Testis (tissue), 2 donors: ENCODE results near the gene CYREN.

ENCODE experiments used
- CTCF ChIP-seq, 3 experiments: fragments of 450-650 bp in 2 of 3; fragments of 200-600 bp in 1 of 3; sonication (generic) in 1 of 3; IDR thresholded peaks; one replicate each; pipeline ENCODE4 v1.5.1; 2016 to 2019; ENCODE audit warnings: antibody characterized with exemption in 3 of 3, mild to moderate bottlenecking in 2 of 3, moderate library complexity in 1 of 3
- POLR2A ChIP-seq: fragments of 450-650 bp; IDR thresholded peaks from one replicate; pipeline ENCODE4 v1.6.1; 2017; ENCODE audit warnings: antibody characterized with exemption, mild to moderate bottlenecking, moderate library complexity

GRCh38 chr7:135184254-135184841 is 13.8 kb upstream of the CYREN start:
- no peak for TF ChIP-seq CTCF (IDR thresholded peaks at IDR 0.05)
- no peak for TF ChIP-seq POLR2A
